Measurements from ENCODE around the gene SLC38A10.
"Not testable (repeated sequence)": the region's sequence is repeated elsewhere in the genome, so short reads cannot be mapped to it uniquely, and the experiment has no call there.

SLC38A10 gene

GRCh38 chr17:81310949-81311550 lies 15.9 kb upstream of the SLC38A10 start:
- DNase-seq: no peak

- DNase-seq: no peak
These were observed 15.0 kb upstream of the SLC38A10 start for GRCh38 chr17:81309859-81310839.

- peak; percentile 84 for DNase-seq
These were observed 14.2 kb upstream of the SLC38A10 start for GRCh38 chr17:81309140-81309858.

- DNase-seq: not testable (repeated sequence)
These were observed 13.7 kb upstream of the SLC38A10 start for GRCh38 chr17:81308784-81309139.

GRCh38 chr17:81307636-81308560 lies 12.8 kb upstream of the SLC38A10 start:
- DNase-seq: no peak

GRCh38 chr17:81306898-81307510 lies 11.9 kb upstream of the SLC38A10 start:
- DNase-seq: peak; percentile 6

- DNase-seq: no peak
These were observed 11.4 kb upstream of the SLC38A10 start for GRCh38 chr17:81306491-81306890.

- no peak for DNase-seq
These were observed 10.0 kb upstream of the SLC38A10 start for GRCh38 chr17:81305051-81305630.

- no peak for DNase-seq
These were observed 9.3 kb upstream of the SLC38A10 start for GRCh38 chr17:81304196-81305015.

GRCh38 chr17:81303385-81303784 lies 8.3 kb upstream of the SLC38A10 start:
- no peak for DNase-seq

- no peak for DNase-seq
These were observed 7.8 kb upstream of the SLC38A10 start for GRCh38 chr17:81302861-81303333.

- no peak for DNase-seq
These were observed 7.2 kb upstream of the SLC38A10 start for GRCh38 chr17:81302324-81302723.

GRCh38 chr17:81301195-81302144 lies 6.4 kb upstream of the SLC38A10 start:
- DNase-seq: no peak

- no peak for DNase-seq
These were observed 5.6 kb upstream of the SLC38A10 start for GRCh38 chr17:81300586-81301155.

- DNase-seq: no peak
These were observed 4.9 kb upstream of the SLC38A10 start for GRCh38 chr17:81299846-81300585.

GRCh38 chr17:81298991-81299738 lies 4.1 kb upstream of the SLC38A10 start:
- DNase-seq: no peak

GRCh38 chr17:81298325-81298990 lies 3.4 kb upstream of the SLC38A10 start:
- DNase-seq: no peak

Measured in MV-4-11 (cell line).